Sigmoid colon (tissue), 7 donors: Measurements from ENCODE around the gene ALDH3B1. TPM values are rescaled to one million over a fixed set of nuclear protein-coding genes. Genes with fewer than 3 reads are reported as not detected.

Experiments
- DNase-seq: peaks from one replicate; pipeline ENCODE4 v3.0.0-alpha.2; 2019
- H3K27ac ChIP-seq, 4 donors: fragments of 200-600 bp; sonication (generic); one replicate each; pipeline ENCODE4 v1.5.1; 2016 to 2019; ENCODE audit warnings: mild to moderate bottlenecking in 1 of 4
- H3K27me3 ChIP-seq, 3 donors: fragments of 200-600 bp; sonication (generic); one replicate each; pipeline ENCODE4 v1.5.1; 2019; ENCODE audit warnings: mild to moderate bottlenecking in 1 of 3
- H3K36me3 ChIP-seq, 4 donors: fragments of 200-600 bp; sonication (generic); one replicate each; pipeline ENCODE4 v1.5.1; 2016 to 2019
- H3K4me1 ChIP-seq, 4 donors: fragments of 200-600 bp; sonication (generic); one replicate each; pipeline ENCODE4 v1.5.1; 2017 to 2019
- H3K4me3 ChIP-seq, 4 donors: fragments of 200-600 bp; sonication (generic); one replicate each; pipeline ENCODE4 v1.5.1; 2017 to 2019; ENCODE audit warnings: mild to moderate bottlenecking in 2 of 4, moderate library complexity in 1 of 4
- H3K9me3 ChIP-seq, 4 donors: fragments of 200-600 bp in 3 of 4; sonication (generic) in 3 of 4; one replicate each; pipeline versions ENCODE4 v1.5.1 to v1.6.1; 2013 to 2019
- CTCF ChIP-seq, 4 experiments: fragments of 450-650 bp in 3 of 4; fragments of 200-600 bp in 1 of 4; IDR thresholded peaks; one replicate each; pipeline ENCODE4 v1.5.1; 2016 to 2019; ENCODE audit warnings: antibody characterized with exemption in 4 of 4, mild to moderate bottlenecking in 3 of 4, moderate library complexity in 2 of 4
- EP300 ChIP-seq, 4 donors: sonication (generic); formaldehyde crosslinking; IDR thresholded peaks; one replicate each; pipeline ENCODE4 v1.6.1; 2017; ENCODE audit warnings: antibody characterized with exemption in 4 of 4
- POLR2A ChIP-seq, 2 donors: fragments of 450-650 bp; IDR thresholded peaks; one replicate each; pipeline ENCODE4 v1.6.1; 2016; ENCODE audit warnings: antibody characterized with exemption in 2 of 2, mild to moderate bottlenecking in 2 of 2, moderate library complexity in 2 of 2
- POLR2AphosphoS5 ChIP-seq, 4 donors: sonication (generic); formaldehyde crosslinking; IDR thresholded peaks; one replicate each; pipeline ENCODE4 v1.6.1; 2017; ENCODE audit warnings: antibody characterized with exemption in 4 of 4
- WGBS, 2 donors: extraction: QIAGEN DNeasy Blood & Tissue Kit; methylation state at CpG; one replicate each; pipeline ENCODE4 v1.1.7; 2013; 5-methylcytosine and 5-hydroxymethylcytosine counted together
- intact Hi-C: fragments of 100-400 bp; cut with DNase I; formaldehyde crosslinking; loops from one replicate; pipeline ENCODE4 v1.15.1; 2023
- polyA plus RNA-seq, 3 donors: library from polyadenylated mRNA; stranded (reverse); fragments of 200-250 nt; gene quantifications; one replicate each; pipeline ENCODE4 v1.2.3, GENCODE V29; 2013
- total RNA-seq, 4 donors: library from RNA; depleted of rRNA; stranded (reverse); fragments of >200 nt; gene quantifications; one replicate each; pipeline ENCODE4 v1.1.0, GENCODE V29; 2016
- donor health status: healthy with polysubstance abuse.
- donor health status: Bipolar disorder and iron deficiency.
- donor health status: healthy.

Gene ALDH3B1
- total and polyA plus RNA-seq, 7 donors, result 6.2 to 14.7 (median 10.9) TPM

DNA sequence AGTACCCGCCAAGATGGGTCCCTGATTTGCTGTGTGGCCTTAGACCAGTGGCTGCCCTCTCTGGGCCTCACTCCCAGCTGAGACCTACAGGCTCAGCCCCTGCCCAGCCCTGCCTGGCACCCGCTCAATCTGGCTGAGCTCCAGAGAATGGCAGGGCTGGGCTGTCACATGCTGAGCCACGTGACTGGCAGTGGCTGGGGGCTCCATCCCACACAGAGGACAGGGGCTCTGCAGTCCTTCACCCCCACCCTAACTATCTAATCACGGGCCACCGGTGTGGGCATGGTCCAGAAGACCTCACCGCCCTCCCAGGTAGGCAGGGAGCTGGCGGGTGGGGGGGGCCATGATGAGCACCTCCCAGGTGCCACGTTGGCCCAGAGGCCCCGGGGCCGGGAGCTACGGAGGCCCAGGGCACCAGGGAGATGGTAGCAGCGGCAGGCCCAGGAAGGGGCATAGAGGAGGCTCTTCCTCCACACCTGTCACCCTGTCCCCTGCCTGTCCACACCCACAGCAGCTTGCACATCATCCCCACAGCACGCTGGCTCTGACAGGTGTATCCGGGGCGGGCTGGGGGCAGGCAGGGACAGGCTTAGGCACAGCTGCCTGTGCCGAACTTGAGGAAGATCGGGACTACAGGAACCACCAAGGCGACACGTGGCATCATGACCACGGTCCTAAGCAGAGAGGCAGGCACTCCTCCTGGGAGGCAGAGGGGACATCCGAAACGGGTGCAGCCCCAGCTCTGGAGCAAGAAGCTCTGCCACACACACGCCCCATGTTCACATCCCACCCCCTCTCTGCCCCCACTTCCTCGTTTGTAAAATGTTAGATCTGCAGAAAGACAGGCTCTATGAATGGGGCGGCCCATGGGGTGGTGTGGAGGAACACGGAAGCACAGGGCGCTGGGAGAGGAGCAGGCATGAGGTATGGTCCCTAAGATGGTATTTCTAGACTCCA is 1.5 kb upstream of the ALDH3B1 start:
- intact Hi-C loops, result loop anchor here (10.0 kb wide), 1 partner anchor 196 kb away; no protein-coding TSS in a partner anchor
- peak overlapping the region; percentile 87 to 93 (median 90) for H3K27ac ChIP-seq
- H3K4me1 ChIP-seq, result peaks cover 0 to 57% (median 49%) of the 10 kb centered on the region in 4 donors
- H3K9me3 ChIP-seq, result no peaks in the 10 kb centered on the region
- no peak overlapping the region for H3K4me3 ChIP-seq
- H3K27me3 ChIP-seq, result no peaks in the 10 kb centered on the region
- no peaks in the 10 kb centered on the region for H3K36me3 ChIP-seq
- peak; percentile 70 for DNase-seq
- no peak for TF ChIP-seq EP300 (IDR thresholded peaks at IDR 0.05)
- TF ChIP-seq CTCF (IDR thresholded peaks at IDR 0.05), result no peak
- no peak for TF ChIP-seq POLR2A (IDR thresholded peaks at IDR 0.05)
- TF ChIP-seq POLR2AphosphoS5 (IDR thresholded peaks at IDR 0.05), result no peak
- WGBS, 2 donors, result 29 to 54% methylated on average over 27 of the region's 27 CpGs

- Histone ChIP-seq H3K27me3 (no peaks in the 10 kb centered on the region), H3K9me3 (no peaks in the 10 kb centered on the region), H3K27ac (peak overlapping the region; percentile 87 to 93 (median 90)), H3K4me1 (peaks cover 0 to 61% (median 51%) of the 10 kb centered on the region in 4 donors), H3K4me3 (peak overlapping the region; percentile 19 to 50 (median 41)), H3K36me3 (no peaks in the 10 kb centered on the region)
- no peak for TF ChIP-seq POLR2AphosphoS5 (IDR thresholded peaks at IDR 0.05)
- no peak for TF ChIP-seq CTCF (IDR thresholded peaks at IDR 0.05)
- TF ChIP-seq EP300 (IDR thresholded peaks at IDR 0.05), result no peak
- TF ChIP-seq POLR2A (IDR thresholded peaks at IDR 0.05), result no peak
- intact Hi-C loops, result loop anchor here (2.0 to 10.0 kb wide), 3 partner anchors 21 to 195 kb away; partner anchors contain the start of genes NDUFS8 and TCIRG1
- no peak for DNase-seq
- 53 to 66% methylated on average over 12 of the region's 12 CpGs for WGBS, 2 donors
Measured at GRCh38 chr11:68009391-68010089, 587 bp upstream of the ALDH3B1 start.

DNA sequence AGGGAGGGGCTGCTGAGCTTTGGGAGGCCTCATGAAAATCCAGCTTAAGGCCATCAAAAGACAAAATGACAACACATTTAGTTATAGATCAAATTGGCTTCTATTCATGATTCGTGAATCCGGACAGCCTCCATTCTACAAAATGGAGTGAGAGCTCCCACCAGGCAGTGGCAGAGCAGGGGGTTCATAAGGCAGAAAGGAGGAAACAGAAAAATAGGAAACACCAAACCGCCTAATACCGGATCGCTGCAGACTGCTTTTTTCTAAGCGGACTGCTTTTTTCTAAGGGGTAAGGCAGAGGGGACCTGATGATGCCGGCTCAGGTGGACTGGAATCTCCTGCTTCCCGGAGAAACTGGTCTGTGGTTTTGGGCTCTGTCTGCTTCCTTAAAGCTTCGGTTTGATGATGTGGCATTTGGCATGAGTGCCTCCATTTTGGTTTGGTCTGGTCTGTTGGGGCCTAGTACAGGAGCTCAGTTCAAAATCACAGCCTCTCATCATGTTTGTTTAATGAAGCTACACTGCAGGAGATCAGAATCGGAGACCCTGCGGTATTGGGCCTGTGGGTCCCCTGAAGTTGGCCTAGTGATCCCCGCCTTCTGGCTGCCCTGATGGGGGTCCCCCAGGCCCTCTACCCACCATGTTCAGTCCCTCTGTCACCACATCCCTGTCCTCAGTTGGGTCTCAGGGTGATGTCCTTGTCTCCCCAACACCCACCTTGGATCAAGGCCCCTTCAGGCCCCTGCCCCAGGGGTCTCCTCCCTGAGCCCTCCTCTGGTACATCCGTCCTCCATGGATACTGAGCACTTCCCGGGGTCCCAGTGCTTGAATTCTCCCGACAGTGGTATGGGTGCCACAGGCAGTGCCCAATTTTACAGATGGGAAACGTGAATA is 1.2 kb downstream of the ALDH3B1 start:
- no peaks in the 10 kb centered on the region for H3K36me3 ChIP-seq
- no peaks in the 10 kb centered on the region for H3K27me3 ChIP-seq
- 70 to 75% methylated on average over 16 of the region's 16 CpGs for WGBS, 2 donors
- peak overlapping the region; percentile 87 to 93 (median 90) for H3K27ac ChIP-seq
- H3K9me3 ChIP-seq, result no peaks in the 10 kb centered on the region
- H3K4me3 ChIP-seq, result peak overlapping the region; percentile 19 to 50 (median 41)
- TF ChIP-seq CTCF (IDR thresholded peaks at IDR 0.05), result no peak
- TF ChIP-seq POLR2AphosphoS5 (IDR thresholded peaks at IDR 0.05), result no peak
- no peak for TF ChIP-seq POLR2A (IDR thresholded peaks at IDR 0.05)
- no peak for TF ChIP-seq EP300 (IDR thresholded peaks at IDR 0.05)
- intact Hi-C loops, result loop anchor here (2.0 kb wide), 2 partner anchors 20 to 28 kb away; partner anchors contain the start of genes NDUFS8 and TCIRG1
- H3K4me1 ChIP-seq, result peaks cover 0 to 67% (median 54%) of the 10 kb centered on the region in 4 donors
- no peak for DNase-seq
